Measurements from ENCODE around the gene ATP4B. TPM values are rescaled to one million over a fixed set of nuclear protein-coding genes. Genes with fewer than 3 reads are reported as not detected.

ATP4B gene
- total RNA-seq, 4 donors from 2014 or later: not detected

GRCh38 chr13:113605461-113605860, 52.5 kb downstream of the ATP4B start:
- Histone ChIP-seq H3K36me3 (peaks cover 0 to 41% (median 0%) of the 10 kb centered on the region in 3 donors), H3K27ac (no peak overlapping the region), H3K27me3 (no peaks in the 10 kb centered on the region), H3K4me3 (no peak overlapping the region), H3K4me1 (no peaks in the 10 kb centered on the region), H3K9me3 (no peaks in the 10 kb centered on the region)
- no peak for DNase-seq (ENCODE audit: low spot score in 2 of 2)
- TF ChIP-seq EP300 (IDR thresholded peaks at IDR 0.05): no peak
- TF ChIP-seq POLR2A (IDR thresholded peaks at IDR 0.05): no peak
- no peak for TF ChIP-seq CTCF (IDR thresholded peaks at IDR 0.05)
- 98 to 99% methylated on average over 7 to 8 of the region's 8 CpGs for WGBS, 2 donors

GRCh38 chr13:113604186-113604585, 53.8 kb downstream of the ATP4B start:
- TF ChIP-seq CTCF (IDR thresholded peaks at IDR 0.05) (no peak), EP300 (IDR thresholded peaks at IDR 0.05) (no peak), POLR2A (IDR thresholded peaks at IDR 0.05) (no peak)
- H3K9me3 ChIP-seq: peaks cover 0 to 5% (median 0%) of the 10 kb centered on the region in 4 donors
- no peaks in the 10 kb centered on the region for H3K27me3 ChIP-seq
- 100% methylated on average over 1 of the region's 1 CpG; no CpG with 5 or more reads in 1 of the 2 donors for WGBS, 2 donors
- H3K4me1 ChIP-seq: no peaks in the 10 kb centered on the region
- no peak overlapping the region for H3K4me3 ChIP-seq
- no peak for DNase-seq (ENCODE audit: low spot score in 2 of 2)
- H3K36me3 ChIP-seq: peaks cover 0 to 47% (median 0%) of the 10 kb centered on the region in 3 donors
- no peak overlapping the region for H3K27ac ChIP-seq

GRCh38 chr13:113603116-113603710, 54.8 kb downstream of the ATP4B start:
- Histone ChIP-seq H3K27me3 (no peaks in the 10 kb centered on the region), H3K9me3 (peaks cover 0 to 5% (median 0%) of the 10 kb centered on the region in 4 donors), H3K36me3 (peaks cover 0 to 49% (median 0%) of the 10 kb centered on the region in 3 donors), H3K27ac (no peak overlapping the region), H3K4me1 (no peaks in the 10 kb centered on the region), H3K4me3 (no peak overlapping the region)
- TF ChIP-seq EP300 (IDR thresholded peaks at IDR 0.05) (no peak), POLR2A (IDR thresholded peaks at IDR 0.05) (no peak), CTCF (IDR thresholded peaks at IDR 0.05) (no peak)
- WGBS, 2 donors: 83 to 91% methylated on average over 13 of the region's 13 CpGs
- DNase-seq (ENCODE audit: low spot score in 2 of 2): no peak

GRCh38 chr13:113602291-113602988, 55.6 kb downstream of the ATP4B start:
- Histone ChIP-seq H3K27ac (no peak overlapping the region), H3K4me3 (no peak overlapping the region)
- DNase-seq (ENCODE audit: low spot score in 2 of 2): no peak

More at GRCh38 chr13:113602291-113602988, 55.6 kb downstream of the ATP4B start:
- 78 to 80% methylated on average over 15 of the region's 15 CpGs for WGBS, 2 donors
- Histone ChIP-seq H3K4me1 (no peaks in the 10 kb centered on the region), H3K36me3 (peaks cover 0 to 54% (median 0%) of the 10 kb centered on the region in 3 donors), H3K27me3 (no peaks in the 10 kb centered on the region), H3K9me3 (peaks cover 0 to 5% (median 0%) of the 10 kb centered on the region in 4 donors)
- no peak for TF ChIP-seq CTCF (IDR thresholded peaks at IDR 0.05)
- TF ChIP-seq EP300 (IDR thresholded peaks at IDR 0.05): no peak
- no peak for TF ChIP-seq POLR2A (IDR thresholded peaks at IDR 0.05)
